Transverse colon (tissue), 4 donors: Measurements from ENCODE around the gene MLST8. TPM values are rescaled to one million over a fixed set of nuclear protein-coding genes. Genes with fewer than 3 reads are reported as not detected.

Experiments
- DNase-seq: peaks from one replicate; pipeline ENCODE4 v3.0.0-alpha.2; 2019
- H3K27ac ChIP-seq, 4 donors: fragments of 200-600 bp; sonication (generic); 2 replicates each; pipeline ENCODE4 v1.5.1; 2016 to 2018; ENCODE audit warnings: inconsistent platforms in 4 of 4
- H3K27me3 ChIP-seq: fragments of 200-600 bp; sonication (generic); 2 replicates; pipeline ENCODE4 v1.5.1; 2017; ENCODE audit warnings: inconsistent platforms
- H3K36me3 ChIP-seq, 4 donors: fragments of 200-600 bp; sonication (generic); 2 replicates each; pipeline ENCODE4 v1.5.1; 2017 to 2019; ENCODE audit warnings: inconsistent platforms in 4 of 4
- H3K4me1 ChIP-seq, 4 donors: fragments of 200-600 bp; sonication (generic); 2 replicates each; pipeline ENCODE4 v1.5.1; 2017 to 2020; ENCODE audit warnings: inconsistent platforms in 4 of 4
- H3K4me3 ChIP-seq, 4 donors: fragments of 200-600 bp; sonication (generic); 1 replicate in 1 of 4; 2 replicates in 3 of 4; pipeline versions ENCODE4 v1.5.1 to v1.6.1; 2017 to 2019; ENCODE audit warnings: inconsistent platforms in 4 of 4
- H3K9me3 ChIP-seq, 2 donors: fragments of 200-600 bp; sonication (generic); 2 replicates each; pipeline ENCODE4 v1.5.1; 2017 to 2019; ENCODE audit warnings: inconsistent platforms in 2 of 2
- CTCF ChIP-seq, 5 experiments: fragments of 200-600 bp in 3 of 5; fragments of 450-650 bp in 2 of 5; sonication (generic) in 3 of 5; IDR thresholded peaks; 1 replicate in 2 of 5; 2 replicates in 3 of 5; pipeline ENCODE4 v1.5.1; 2016 to 2017; ENCODE audit warnings: antibody characterized with exemption in 5 of 5, inconsistent platforms in 3 of 5, mild to moderate bottlenecking in 2 of 5, moderate library complexity in 1 of 5
- EP300 ChIP-seq: sonication (generic); formaldehyde crosslinking; IDR thresholded peaks from one replicate; pipeline ENCODE4 v1.6.1; 2017; ENCODE audit warnings: antibody characterized with exemption, low read depth
- POLR2A ChIP-seq: fragments of 450-650 bp; IDR thresholded peaks from one replicate; pipeline ENCODE4 v1.6.1; 2016; ENCODE audit warnings: antibody characterized with exemption, mild to moderate bottlenecking, moderate library complexity
- POLR2AphosphoS5 ChIP-seq, 3 donors: sonication (generic); formaldehyde crosslinking; IDR thresholded peaks; one replicate each; pipeline ENCODE4 v1.6.1; 2016; ENCODE audit warnings: antibody characterized with exemption in 3 of 3
- WGBS, 2 donors: methylation state at CpG; one replicate each; pipeline ENCODE4 v1.1.5; 2018; ENCODE audit warnings: low coverage in 1 of 2; 5-methylcytosine and 5-hydroxymethylcytosine counted together
- in situ Hi-C, 4 donors: fragments of 200-750 bp; cut with MboI; loops; one replicate each; pipeline versions ENCODE4 v1.15.0 to v1.15.1; 2017; ENCODE audit warnings: low sequenced_read_pairs in 3 of 4, low pct_ligation_motif_present in 1 of 4, low pct_unique_long_range_greater_than_20kb in 1 of 4
- intact Hi-C: fragments of 100-400 bp; cut with DNase I; formaldehyde crosslinking; loops from one replicate; pipeline ENCODE4 v1.15.1; 2023; ENCODE audit warnings: low total_unique reads
- total RNA-seq, 4 donors: library from RNA; depleted of rRNA; stranded (reverse); fragments of >200 nt; gene quantifications; one replicate each; pipeline ENCODE4 v1.1.0, GENCODE V29; 2016

MLST8 gene
- total RNA-seq, 4 donors from 2014 or later, result 50.8 to 81.8 (median 73.1) TPM

GRCh38 chr16:2177561-2177960 lies 27.7 kb upstream of the MLST8 start:
- intact Hi-C loops (no loop called here), in situ Hi-C loops (loop anchor here in 1 of 4 donors (25.0 kb wide), 1 partner anchor 310 kb away; the partner anchor contains the start of gene TBC1D24)
- Histone ChIP-seq H3K36me3 (peaks cover 0 to 31% (median 14%) of the 10 kb centered on the region in 4 donors), H3K4me1 (no peaks in the 10 kb centered on the region), H3K4me3 (no peak overlapping the region), H3K27me3 (no peaks in the 10 kb centered on the region), H3K27ac (no peak overlapping the region), H3K9me3 (no peaks in the 10 kb centered on the region)
- DNase-seq, result no peak
- WGBS, 2 donors, result 88% methylated on average over 20 of the region's 20 CpGs; no CpG with 5 or more reads in 1 of the 2 donors
- no peak for TF ChIP-seq CTCF (IDR thresholded peaks at IDR 0.05)
- no peak for TF ChIP-seq POLR2AphosphoS5 (IDR thresholded peaks at IDR 0.05)

GRCh38 chr16:2178321-2179106 lies 26.7 kb upstream of the MLST8 start:
- TF ChIP-seq POLR2AphosphoS5 (IDR thresholded peaks at IDR 0.05) (no peak), POLR2A (no peak), EP300 (no peak), CTCF (IDR thresholded peaks at IDR 0.05) (no peak)
- H3K27me3 ChIP-seq, result no peaks in the 10 kb centered on the region
- no peak overlapping the region for H3K4me3 ChIP-seq
- DNase-seq, result no peak
- in situ Hi-C loops, result loop anchor here in 1 of 4 donors (25.0 kb wide), 1 partner anchor 309 kb away; the partner anchor contains the start of gene TBC1D24
- no peaks in the 10 kb centered on the region for H3K9me3 ChIP-seq
- H3K36me3 ChIP-seq, result peaks cover 0 to 23% (median 11%) of the 10 kb centered on the region in 4 donors
- no peak overlapping the region for H3K27ac ChIP-seq
- H3K4me1 ChIP-seq, result no peaks in the 10 kb centered on the region
- WGBS, 2 donors, result 55% methylated on average over 75 of the region's 106 CpGs; no CpG with 5 or more reads in 1 of the 2 donors
- intact Hi-C loops, result no loop called here

- peaks cover 0 to 21% (median 8%) of the 10 kb centered on the region in 4 donors for H3K36me3 ChIP-seq
- in situ Hi-C loops (loop anchor here in 1 of 4 donors (25.0 kb wide), 1 partner anchor 308 kb away; the partner anchor contains the start of gene TBC1D24), intact Hi-C loops (no loop called here)
- no peak overlapping the region for H3K4me3 ChIP-seq
- no peaks in the 10 kb centered on the region for H3K27me3 ChIP-seq
- 86% methylated on average over 50 of the region's 50 CpGs; no CpG with 5 or more reads in 1 of the 2 donors for WGBS, 2 donors
- H3K9me3 ChIP-seq, result no peaks in the 10 kb centered on the region
- DNase-seq, result no peak
- no peak overlapping the region for H3K27ac ChIP-seq
- no peak for TF ChIP-seq CTCF (IDR thresholded peaks at IDR 0.05)
- no peak for TF ChIP-seq EP300
- TF ChIP-seq POLR2A, result no peak
- no peaks in the 10 kb centered on the region for H3K4me1 ChIP-seq
Observed at GRCh38 chr16:2179107-2179501, 26.1 kb upstream of the MLST8 start.

GRCh38 chr16:2179576-2179975 lies 25.7 kb upstream of the MLST8 start:
- peaks cover under 1% of the 10 kb centered on the region for H3K27me3 ChIP-seq
- TF ChIP-seq CTCF (IDR thresholded peaks at IDR 0.05), result no peak
- TF ChIP-seq POLR2AphosphoS5 (IDR thresholded peaks at IDR 0.05), result no peak
- no peak for TF ChIP-seq EP300
- no peak for TF ChIP-seq POLR2A
- peaks cover 0 to 21% (median 7%) of the 10 kb centered on the region in 4 donors for H3K36me3 ChIP-seq
- H3K4me3 ChIP-seq, result no peak overlapping the region
- 95% methylated on average over 31 of the region's 31 CpGs; no CpG with 5 or more reads in 1 of the 2 donors for WGBS, 2 donors
- no peak for DNase-seq
- H3K27ac ChIP-seq, result no peak overlapping the region
- no peaks in the 10 kb centered on the region for H3K9me3 ChIP-seq
- in situ Hi-C loops (loop anchor here in 1 of 4 donors (25.0 kb wide), 1 partner anchor 308 kb away; the partner anchor contains the start of gene TBC1D24), intact Hi-C loops (no loop called here)
- H3K4me1 ChIP-seq, result no peaks in the 10 kb centered on the region
